IMR-90 (cell line): ENCODE data around the gene TRIM71.
"Not testable (repeated sequence)": the region's sequence is repeated elsewhere in the genome, so short reads cannot be mapped to it uniquely, and the experiment has no call there.

Experiments used
- BHLHE40 ChIP-seq: fragments of 150-350 bp; IDR thresholded peaks from 2 replicates; pipeline ENCODE4 v1.6.1; 2016; ENCODE audit warnings: mild to moderate bottlenecking, low read depth, low read length
- CTCF ChIP-seq: conservative IDR thresholded peaks from 2 replicates; pipeline ENCODE4 v1.5.1; 2012; ENCODE audit warnings: mild to moderate bottlenecking, low read depth, low read length, improper control_type of control experiment
- POLR2A ChIP-seq: IDR thresholded peaks from 2 replicates; pipeline ENCODE4 v1.6.1; 2012; ENCODE audit warnings: mild to moderate bottlenecking, low read depth, low read length
- RAD21 ChIP-seq: IDR thresholded peaks from 2 replicates; pipeline ENCODE4 v1.6.1; 2012; ENCODE audit warnings: low read length, improper control_type of control experiment
- RFX5 ChIP-seq: IDR thresholded peaks from 2 replicates; pipeline ENCODE4 v1.8.0; 2012; ENCODE audit warnings: low read depth, mild to moderate bottlenecking, low read length, moderate library complexity

GRCh38 chr3:32845546-32845945, 27.7 kb downstream of the TRIM71 start:
- TF ChIP-seq CTCF, RFX5, RAD21, POLR2A, BHLHE40: not testable (repeated sequence)
